Mammary epithelial cell (primary cell): ENCODE data around the gene DDX41.

Experiments
- CTCF ChIP-seq, 2 donors: IDR thresholded peaks in 1 of 2; conservative IDR thresholded peaks in 1 of 2; 2 replicates each; pipeline ENCODE4 v1.5.1; 2011 to 2012; ENCODE audit warnings: inconsistent platforms in 2 of 2, low read length in 2 of 2, mild to moderate bottlenecking in 2 of 2, control low read depth in 1 of 2, low read depth in 1 of 2; ENCODE audit not compliant: insufficient read depth in 1 of 2; ENCODE audit errors: extremely low read depth in 1 of 2
- EZH2 ChIP-seq: IDR thresholded peaks from 2 replicates; pipeline ENCODE4 v1.6.1; 2012; ENCODE audit warnings: low read length, inconsistent platforms, borderline replicate concordance

DNA sequence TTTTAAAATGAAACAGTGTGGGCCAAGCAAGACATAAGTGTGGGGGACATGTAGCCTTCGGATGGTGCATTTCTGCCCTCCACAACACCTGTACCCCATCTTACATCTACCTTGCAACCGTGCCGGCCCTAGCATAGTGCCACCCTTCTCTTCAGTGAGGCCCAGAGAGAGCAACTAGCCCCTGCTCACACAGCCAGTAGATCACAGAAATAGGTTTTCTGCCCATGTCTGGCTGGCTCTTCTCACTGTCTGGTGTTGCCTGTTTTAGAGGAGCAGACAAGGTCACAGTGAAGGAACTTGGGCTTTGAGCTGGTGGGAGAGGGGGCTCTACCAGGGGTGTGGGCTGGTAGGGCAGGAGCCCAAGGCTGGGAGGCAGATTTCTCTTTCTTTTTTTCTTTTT lies 30.5 kb downstream of the DDX41 start:
- TF ChIP-seq CTCF (conservative IDR thresholded peaks at IDR 0.05 in 1 of 2, IDR thresholded peaks at IDR 0.05 in 1 of 2; ENCODE audit: extremely low read depth in 1 of 2, insufficient read depth in 1 of 2, low read depth in 1 of 2, low read length in 2 of 2) (no peak), EZH2 (no peak)
